IPS DF 4.7 (cell line): ENCODE data around the gene TATDN2.

ENCODE experiments used
- DNase-seq: peaks from one replicate; pipeline ENCODE4 v3.0.0-alpha.2; 2013; ENCODE audit warnings: low spot score; ENCODE audit errors: extremely low read depth

The TATDN2 gene

GRCh38 chr3:10248184-10248983 lies at the start of gene TATDN2:
TSS of gene TATDN2 (plus strand) at chr3:10248459. CDS start at chr3:10249201, 742 bp downstream.
- DNase-seq, result peak; percentile 93

- DNase-seq, result no peak
These were observed 49.3 kb upstream of the TATDN2 start for GRCh38 chr3:10198761-10199649.

- DNase-seq, result no peak
These were observed 43.3 kb upstream of the TATDN2 start for GRCh38 chr3:10204921-10205320.

GRCh38 chr3:10205451-10206165 lies 42.7 kb upstream of the TATDN2 start:
- DNase-seq, result no peak

GRCh38 chr3:10206166-10206511 lies 42.1 kb upstream of the TATDN2 start:
- no peak for DNase-seq

GRCh38 chr3:10213156-10213792 lies 35.0 kb upstream of the TATDN2 start:
- no peak for DNase-seq

- no peak for DNase-seq
These were observed 32.5 kb upstream of the TATDN2 start for GRCh38 chr3:10215578-10216368.

GRCh38 chr3:10217359-10217758 lies 30.9 kb upstream of the TATDN2 start:
- no peak for DNase-seq

- DNase-seq, result no peak
These were observed 28.5 kb upstream of the TATDN2 start for GRCh38 chr3:10219737-10220136.

GRCh38 chr3:10223676-10224639 lies 24.3 kb upstream of the TATDN2 start:
- no peak for DNase-seq

- DNase-seq, result no peak
These were observed 23.2 kb upstream of the TATDN2 start for GRCh38 chr3:10224794-10225665.

GRCh38 chr3:10226293-10226692 lies 22.0 kb upstream of the TATDN2 start:
- peak; percentile 89 for DNase-seq

- DNase-seq, result no peak
These were observed 19.9 kb upstream of the TATDN2 start for GRCh38 chr3:10228248-10228950.

GRCh38 chr3:10229576-10229975 lies 18.7 kb upstream of the TATDN2 start:
- no peak for DNase-seq

- no peak for DNase-seq
These were observed 16.1 kb upstream of the TATDN2 start for GRCh38 chr3:10232137-10232536.

GRCh38 chr3:10233988-10234387 lies 14.3 kb upstream of the TATDN2 start:
- DNase-seq, result no peak

- no peak for DNase-seq
These were observed 13.6 kb upstream of the TATDN2 start for GRCh38 chr3:10234526-10235230.
